ENCODE data around the gene LRMDA.

LRMDA gene

GRCh38 chr10:76542307-76542930, 1111.0 kb downstream of the LRMDA start:
- no peak for DNase-seq (ENCODE audit: low read depth, low spot score)

DNA sequence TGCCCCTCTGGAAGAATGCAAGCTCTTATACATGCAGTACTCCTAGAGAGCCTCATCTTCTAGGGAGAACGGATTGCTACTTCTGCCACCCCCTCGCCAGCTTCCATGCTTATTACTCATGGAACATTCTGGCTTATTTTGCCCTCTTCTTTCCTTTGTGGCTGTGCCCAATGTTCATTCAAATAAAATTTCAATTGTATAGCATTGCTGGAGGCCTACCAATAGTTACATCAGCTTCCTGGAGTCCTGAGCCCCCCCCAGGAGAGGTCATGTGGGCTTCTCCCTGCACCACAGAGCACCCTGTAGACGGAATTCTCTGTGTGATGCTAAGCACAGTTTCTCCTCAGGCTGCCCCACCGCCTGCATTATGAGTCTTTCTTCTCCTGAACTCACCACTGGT, 1112.2 kb downstream of the LRMDA start:
- peak; percentile 86 for DNase-seq (ENCODE audit: low read depth, low spot score)

DNA sequence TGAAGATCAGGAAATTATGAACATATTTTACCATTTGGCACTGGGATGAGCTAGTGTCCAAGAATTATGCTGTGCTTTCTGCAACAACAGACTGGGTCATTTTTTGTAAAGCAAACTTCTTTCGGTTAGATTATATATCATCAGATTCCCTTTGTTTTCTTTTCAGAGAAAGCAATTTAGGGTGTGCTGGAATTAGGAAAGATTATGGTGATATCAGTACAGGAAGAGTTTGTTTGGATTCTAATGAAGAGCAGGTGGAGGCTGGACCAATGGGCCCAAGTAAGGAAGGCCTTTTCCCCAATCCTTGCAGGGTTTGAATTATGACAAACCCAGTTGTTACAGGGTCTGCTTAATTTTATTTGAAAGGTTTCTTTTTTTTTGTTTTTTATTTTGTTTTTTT, 1113.4 kb downstream of the LRMDA start:
- DNase-seq (ENCODE audit: low read depth, low spot score) = no peak

GRCh38 chr10:76546411-76546810, 1115.0 kb downstream of the LRMDA start:
- DNase-seq (ENCODE audit: low read depth, low spot score) = no peak

GRCh38 chr10:76547352-76547972, 1116.0 kb downstream of the LRMDA start:
- peak; percentile 88 for DNase-seq (ENCODE audit: low read depth, low spot score)

DNA sequence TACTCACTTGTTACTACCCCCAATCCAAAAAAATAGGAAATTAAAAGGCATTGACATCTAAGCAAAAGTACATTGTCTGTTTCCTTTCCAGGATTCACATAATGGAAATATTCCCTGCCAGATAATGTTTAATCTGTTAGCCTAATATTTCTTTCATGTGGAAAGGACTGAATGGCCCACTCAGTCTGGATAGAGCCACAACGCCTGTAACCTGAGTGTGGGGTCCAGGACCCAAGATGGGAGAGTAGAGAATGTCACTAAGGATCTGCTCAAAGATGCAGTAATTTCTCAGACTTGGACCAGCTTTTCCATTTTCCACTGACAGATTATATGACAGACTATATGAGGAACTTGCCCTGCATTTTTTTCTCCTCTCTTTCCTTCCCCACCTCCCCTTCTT, 1117.3 kb downstream of the LRMDA start:
- no peak for DNase-seq (ENCODE audit: low read depth, low spot score)

GRCh38 chr10:76549171-76549570, 1117.7 kb downstream of the LRMDA start:
- DNase-seq (ENCODE audit: low read depth, low spot score) = no peak

- peak; percentile 57 for DNase-seq (ENCODE audit: low read depth, low spot score)
Observed at GRCh38 chr10:76550806-76551205, 1119.4 kb downstream of the LRMDA start.

DNA sequence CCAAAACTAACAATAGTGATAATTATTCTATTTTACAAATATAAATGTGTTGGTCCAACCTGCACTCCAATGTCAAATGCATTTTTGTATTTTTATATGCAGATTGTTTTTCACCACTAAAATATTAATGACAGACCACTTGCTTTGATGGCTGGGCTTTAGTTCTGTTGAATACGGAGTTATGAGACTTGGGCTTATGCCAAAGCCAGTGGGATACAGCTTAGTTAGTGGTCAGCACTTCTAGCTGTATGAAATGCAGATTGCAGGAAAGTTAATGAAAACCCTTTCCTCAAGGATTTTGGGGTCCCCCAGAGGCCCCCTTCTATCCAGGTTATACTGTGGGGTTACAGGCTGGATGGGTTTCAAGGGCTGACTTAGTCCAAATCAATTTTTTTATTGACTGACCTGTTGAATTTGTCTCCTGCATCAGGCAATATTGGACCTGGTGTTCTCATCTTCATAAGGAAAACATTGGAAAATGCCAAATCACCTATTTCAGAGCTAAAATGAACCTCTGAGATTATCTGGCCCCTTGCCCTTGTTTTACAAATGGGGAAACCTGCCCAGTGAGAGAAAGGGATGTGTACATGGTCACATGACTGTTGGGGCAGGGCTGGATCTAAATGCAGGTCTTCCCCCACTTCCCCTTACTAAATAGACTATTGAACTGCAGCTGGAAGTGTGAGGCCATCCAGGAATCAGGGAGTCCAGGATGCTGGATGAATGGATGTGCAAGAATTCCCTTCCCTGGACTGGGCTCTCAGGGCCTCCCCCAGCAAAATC, 1120.9 kb downstream of the LRMDA start:
- no peak for DNase-seq (ENCODE audit: low read depth, low spot score)

DNA sequence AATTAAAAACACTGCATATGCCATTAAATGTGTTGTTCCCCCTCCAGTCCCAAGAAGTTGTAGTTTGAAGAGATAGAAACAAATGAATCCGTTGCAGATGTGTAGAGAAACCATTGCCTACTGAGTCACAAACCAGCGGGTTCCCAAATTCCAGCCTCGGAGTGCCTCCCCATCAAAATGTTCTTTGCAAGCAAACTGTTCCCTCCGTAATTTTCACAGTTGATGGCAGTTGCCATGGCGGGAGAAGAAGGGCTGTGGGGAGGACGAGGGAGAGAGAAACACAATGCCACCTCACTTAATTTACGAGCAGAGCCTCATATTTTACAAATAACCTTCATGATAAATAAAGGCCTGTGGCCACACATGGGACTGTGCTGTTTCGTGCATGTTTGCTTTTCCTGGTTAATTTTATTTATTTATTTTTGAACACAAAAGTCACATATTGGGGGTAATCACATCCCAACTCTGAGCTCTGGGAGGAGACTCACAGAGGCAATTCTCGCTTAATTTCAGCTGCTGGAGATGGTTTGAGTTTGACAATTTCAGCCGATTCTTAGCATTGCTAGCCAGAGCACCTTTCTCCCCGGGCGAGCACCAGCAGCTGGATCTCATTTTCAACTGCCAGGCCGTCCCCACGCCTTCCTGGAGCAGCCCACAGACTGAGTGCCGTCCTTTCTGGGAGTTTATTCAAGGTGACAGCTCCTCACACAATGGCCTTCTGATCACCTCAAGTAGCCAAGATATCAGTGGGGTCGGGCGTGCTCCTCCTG, 1122.0 kb downstream of the LRMDA start:
- DNase-seq (ENCODE audit: low read depth, low spot score) = no peak

GRCh38 chr10:76554033-76554408, 1122.6 kb downstream of the LRMDA start:
- no peak for DNase-seq (ENCODE audit: low read depth, low spot score)

- no peak for DNase-seq (ENCODE audit: low read depth, low spot score)
Observed at GRCh38 chr10:76554478-76554877, 1123.1 kb downstream of the LRMDA start.

DNA sequence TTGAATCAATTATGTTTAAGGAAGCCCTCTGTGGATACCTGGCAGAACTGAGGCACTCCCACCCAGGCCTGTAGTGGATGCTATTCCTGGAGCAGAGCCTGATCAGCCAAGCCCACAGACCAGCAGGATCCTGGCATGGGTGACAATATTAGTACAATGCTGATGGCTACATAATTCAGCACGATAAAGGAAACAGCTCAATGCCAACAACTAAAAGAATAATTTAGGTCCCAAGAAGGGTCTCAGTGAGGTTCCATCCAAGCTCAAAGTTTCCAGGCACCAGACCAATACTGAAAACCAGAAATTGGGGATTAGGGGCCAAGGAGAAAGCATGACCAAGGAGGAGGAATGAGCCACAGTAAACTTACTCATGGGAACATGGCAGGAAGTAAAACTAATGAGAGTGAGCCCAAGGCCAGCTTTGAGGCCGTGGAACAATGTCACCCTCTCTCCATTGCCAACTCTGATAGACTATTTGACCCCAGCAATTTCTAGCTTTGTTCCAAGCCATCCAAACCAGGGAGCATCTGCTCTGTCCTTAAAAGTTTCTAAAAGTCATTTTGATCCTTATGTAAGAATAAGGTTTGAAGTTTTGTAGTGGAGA, 1123.7 kb downstream of the LRMDA start:
- peak; percentile 39 for DNase-seq (ENCODE audit: low read depth, low spot score)

GRCh38 chr10:76557366-76557765, 1125.9 kb downstream of the LRMDA start:
- no peak for DNase-seq (ENCODE audit: low read depth, low spot score)

DNA sequence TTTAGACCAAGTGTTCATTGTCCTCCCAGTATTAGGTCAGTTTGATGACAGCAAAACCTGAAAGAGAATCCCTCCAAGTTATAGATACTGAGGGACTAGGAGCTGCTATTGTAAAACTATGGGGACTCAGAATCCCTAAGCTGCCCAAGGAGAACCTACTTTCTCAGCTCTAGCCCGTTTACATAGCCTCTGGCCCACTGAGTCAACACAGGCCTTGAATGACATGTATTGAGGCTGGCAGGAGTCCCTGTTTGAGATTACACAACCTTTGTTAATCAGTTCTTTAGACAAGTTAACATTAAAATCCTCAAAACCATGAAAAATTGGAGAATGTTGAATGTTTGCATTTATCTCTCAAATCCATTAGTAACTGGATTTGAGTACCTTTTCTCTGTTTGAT, 1127.2 kb downstream of the LRMDA start:
- DNase-seq (ENCODE audit: low read depth, low spot score) = peak; percentile 81

DNA sequence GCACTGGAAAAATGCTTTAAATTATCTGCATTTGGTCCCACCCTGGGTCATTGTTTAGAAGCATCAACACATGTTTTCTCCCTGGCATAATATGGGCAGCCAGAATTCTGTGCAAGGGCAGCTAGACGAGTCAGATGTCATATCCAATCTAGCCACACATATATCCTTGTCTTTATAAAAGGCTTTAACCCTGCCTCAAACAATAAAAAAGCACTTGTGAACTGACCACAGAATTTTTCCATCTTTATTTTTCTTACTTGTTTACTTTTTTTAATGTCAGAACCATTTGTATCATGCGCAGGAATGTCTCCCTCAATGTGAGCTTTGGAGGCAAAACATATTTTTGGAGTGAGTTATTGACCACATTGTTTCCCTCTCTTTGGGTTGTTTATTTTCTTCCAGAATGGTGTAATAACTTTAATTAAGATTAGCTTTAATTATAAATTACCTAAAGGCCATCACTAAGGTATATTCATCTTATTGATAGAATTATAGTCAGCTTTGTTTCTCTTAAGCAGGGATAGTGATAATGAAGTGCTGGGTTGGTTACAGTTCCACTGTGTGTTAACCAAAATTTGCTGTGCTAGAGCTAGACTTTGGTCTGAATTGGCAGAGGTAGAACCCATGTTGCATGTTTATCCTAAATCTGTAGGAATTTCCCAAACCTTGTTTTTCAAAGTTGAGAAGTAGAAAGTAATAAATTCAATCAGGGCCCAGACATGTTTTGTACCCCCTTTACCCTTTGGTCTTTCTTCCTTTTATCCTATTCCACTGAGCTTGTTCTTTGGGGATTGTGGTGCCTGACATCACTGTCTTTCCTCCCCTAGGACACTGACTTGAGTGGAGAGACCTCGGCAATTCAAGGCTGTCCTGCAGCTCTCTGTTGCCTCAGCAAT, 1127.8 kb downstream of the LRMDA start:
- peak; percentile 79 for DNase-seq (ENCODE audit: low read depth, low spot score)

- DNase-seq (ENCODE audit: low read depth, low spot score) = peak; percentile 45
Observed at GRCh38 chr10:76559892-76560220, 1128.4 kb downstream of the LRMDA start.

- DNase-seq (ENCODE audit: low read depth, low spot score) = no peak
Observed at GRCh38 chr10:76560338-76560737, 1128.9 kb downstream of the LRMDA start.

DNA sequence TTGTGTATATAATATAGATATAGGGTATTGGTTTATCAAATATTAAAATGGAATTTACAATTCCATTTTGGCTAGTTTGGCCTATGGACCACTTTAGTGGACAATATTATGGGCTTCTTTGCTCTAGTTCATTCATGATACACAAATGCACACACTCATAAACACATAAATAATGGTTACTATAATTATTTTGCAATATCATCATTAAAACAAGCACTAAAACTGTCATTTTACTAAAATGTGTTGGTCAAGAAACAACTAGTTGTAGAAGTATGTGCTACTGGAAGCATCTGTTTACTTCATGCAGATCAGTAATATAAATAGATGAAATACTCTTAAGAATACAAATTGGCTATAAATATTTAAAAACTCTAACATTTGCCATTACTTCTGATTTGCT, 1131.9 kb downstream of the LRMDA start:
- DNase-seq (ENCODE audit: low read depth, low spot score) = no peak

GRCh38 chr10:76572021-76572420, 1140.6 kb downstream of the LRMDA start:
- DNase-seq (ENCODE audit: low read depth, low spot score) = no peak

All from astrocyte of the hippocampus (primary cell).